ENCODE measurements around the gene MRPS23. TPM values are rescaled to one million over a fixed set of nuclear protein-coding genes. Genes with fewer than 3 reads are reported as not detected.

The MRPS23 gene
- total and polyA plus RNA-seq, 2 of the 8 experiments (the other 6 are each of a cell fraction or from before 2014, with no cell fraction given) = 38.6 to 60.4 TPM

DNA sequence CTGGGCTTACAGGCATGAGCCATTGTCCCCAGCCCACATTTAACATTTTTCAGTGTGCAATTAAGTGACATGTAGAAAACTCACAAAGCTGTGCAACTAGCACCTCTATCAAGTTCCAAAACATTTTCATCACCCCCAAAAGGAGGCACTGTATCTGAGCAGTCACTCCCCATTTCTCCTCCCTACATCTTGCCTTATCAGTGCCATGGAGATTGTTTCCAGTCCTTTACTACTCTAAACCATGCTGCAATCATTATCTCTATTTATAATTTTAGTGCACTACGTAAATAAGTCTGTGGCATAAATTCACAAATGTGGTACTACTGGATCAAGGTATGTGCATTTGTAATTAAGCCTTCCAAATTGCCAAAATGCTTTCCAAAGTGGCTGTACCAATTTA is 7.6 kb downstream of the MRPS23 start:
- Histone ChIP-seq H3K23ac (ENCODE audit: insufficient read length) (no peak overlapping the region), H3K36me3 (ENCODE audit: control insufficient read depth in 2 of 4, insufficient read depth in 4 of 4, low read length in 3 of 4) (peaks cover 10 to 35% (median 28%) of the 10 kb centered on the region in 4 experiments), H3K4ac (replicated peaks; ENCODE audit: insufficient read length, low read depth, low read length) (no peak overlapping the region), H3K27ac (ENCODE audit: low read depth, low read length) (no peak overlapping the region), H3K56ac (replicated peaks; ENCODE audit: insufficient read length, low read depth, low read length) (no peak overlapping the region), H4K5ac (ENCODE audit: insufficient read length, low read depth, low read length) (no peak overlapping the region), H3K23me2 (ENCODE audit: low read depth, low read length) (no peaks in the 10 kb centered on the region), H2AK5ac (ENCODE audit: low read depth, low read length) (no peak overlapping the region), H2BK20ac (ENCODE audit: low read length) (no peak overlapping the region), H3K9me3 (ENCODE audit: insufficient read depth in 2 of 2, low read depth in 1 of 2, low read length in 1 of 2) (no peaks in the 10 kb centered on the region), H3K79me2 (ENCODE audit: control insufficient read depth in 1 of 2, insufficient read depth in 2 of 2, low read length in 2 of 2) (peaks cover 0 to 8% of the 10 kb centered on the region in 2 experiments; a peak in 1 of 4 replicates), H3K4me2 (ENCODE audit: insufficient read depth in 1 of 2, low read depth in 2 of 2, low read length in 2 of 2) (no peak overlapping the region), H4K91ac (replicated peaks; ENCODE audit: insufficient read length, low read length) (no peak overlapping the region), H4K8ac (ENCODE audit: extremely low read depth, insufficient read depth, low read length) (no peak overlapping the region), H3K9ac (replicated peaks in 1 of 4; ENCODE audit: extremely low read depth in 1 of 4, low read depth in 3 of 4, low read length in 3 of 4) (no peak overlapping the region), H3K4me3 (ENCODE audit: extremely low read depth in 1 of 4, insufficient read depth in 2 of 4, low read depth in 3 of 4, low read length in 4 of 4) (no peak overlapping the region), H2AFZ (ENCODE audit: low read length) (no peak overlapping the region), H4K20me1 (replicated peaks in 1 of 2; ENCODE audit: control insufficient read depth in 1 of 2, insufficient read depth in 2 of 2, low read length in 2 of 2) (peaks cover 0 to 4% of the 10 kb centered on the region in 2 experiments), H3K79me1 (ENCODE audit: low read depth, low read length) (no peaks in the 10 kb centered on the region; the same call in 1 of the 2 replicates), H2BK15ac (ENCODE audit: low read length) (no peak overlapping the region), H2BK12ac (ENCODE audit: low read depth, low read length) (no peak overlapping the region), H2BK120ac (replicated peaks; ENCODE audit: low read depth, low read length) (no peak overlapping the region), H3K27me3 (replicated peaks in 1 of 4; ENCODE audit: control insufficient read depth in 3 of 4, extremely low read depth in 1 of 4, insufficient read depth in 3 of 4, low read length in 3 of 4) (no peaks in the 10 kb centered on the region), H3K4me1 (replicated peaks in 1 of 4; ENCODE audit: control insufficient read depth in 3 of 4, insufficient read depth in 4 of 4, low read length in 3 of 4) (no peaks in the 10 kb centered on the region), H3K14ac (ENCODE audit: insufficient read length) (no peak overlapping the region), H2BK5ac (ENCODE audit: low read depth, low read length) (no peak overlapping the region), H3K18ac (ENCODE audit: extremely low read depth, low read length) (no peak overlapping the region)
- DNase-seq (ENCODE audit: low read depth in 1 of 2, low spot score in 2 of 2) = no peak
- POLR2A ChIA-PET (ENCODE audit: partially characterized antibody) = no interaction called here
- 83% methylated on average over 1 of the region's 1 CpG; no CpG with 5 or more reads in 1 of the 2 experiments for WGBS, 2 experiments (ENCODE audit: extremely low coverage in 1 of 2, insufficient coverage in 1 of 2, insufficient read length in 1 of 2, insufficient replicate concordance in 2 of 2, low coverage in 1 of 2, low lambda C conversion rate in 2 of 2, missing lambda C conversion rate in 1 of 2)
- no peak for TF ChIP-seq SAP30 (IDR thresholded peaks at IDR 0.05; ENCODE audit: insufficient read depth, insufficient replicate concordance, low read length)
- no peak for TF ChIP-seq SP1 (IDR thresholded peaks at IDR 0.05; ENCODE audit: low read depth, low read length)
- no peak for TF ChIP-seq TAF1 (IDR thresholded peaks at IDR 0.05; ENCODE audit: low read depth, low read length)
- CTCF ChIA-PET (ENCODE audit: partially characterized antibody) = interaction anchor here (0.7 to 2.3 kb wide), 3 partner anchors 9 to 886 kb away, joined by 3 to 14 read pairs (median 3); no protein-coding TSS in a partner anchor
- no peak for FAIRE-seq
